ACC112 (cell line): Measurements from ENCODE around the gene S100A9.

Source experiments
- H2AFZ ChIP-seq: fragments of 200-600 bp; sonication (generic); one replicate; pipeline ENCODE4 v1.6.0; 2017; ENCODE audit warnings: antibody characterized with exemption, low read length; ENCODE audit not compliant: unreplicated experiment
- H3K27ac ChIP-seq: fragments of 200-600 bp; sonication (generic); 2 replicates; pipeline ENCODE4 v1.5.1; 2014; ENCODE audit warnings: low read depth, mild to moderate bottlenecking, antibody characterized with exemption, low read length, moderate library complexity
- H3K27me3 ChIP-seq: fragments of 200-600 bp; sonication (generic); 2 replicates; pipeline ENCODE4 v1.6.1; 2014; ENCODE audit warnings: mild to moderate bottlenecking, antibody characterized with exemption, low read length, moderate library complexity, mixed read lengths; ENCODE audit not compliant: insufficient read depth
- H3K36me3 ChIP-seq: fragments of 200-600 bp; sonication (generic); 2 replicates; pipeline ENCODE4 v1.6.1; 2016; ENCODE audit warnings: mild to moderate bottlenecking, antibody characterized with exemption, low read length, moderate library complexity, mixed read lengths; ENCODE audit not compliant: insufficient read depth
- H3K4me1 ChIP-seq: fragments of 200-600 bp; sonication (generic); one replicate; pipeline ENCODE4 v1.6.1; 2016; ENCODE audit warnings: low read length, mixed read lengths; ENCODE audit not compliant: insufficient read depth, unreplicated experiment, control insufficient read depth
- H3K4me3 ChIP-seq: fragments of 200-600 bp; sonication (generic); 2 replicates; pipeline ENCODE4 v1.5.1; 2014; ENCODE audit warnings: mild to moderate bottlenecking, low read depth, low read length
- H3K79me2 ChIP-seq: fragments of 200-600 bp; sonication (generic); one replicate; pipeline ENCODE4 v1.6.0; 2016; ENCODE audit warnings: low read length; ENCODE audit not compliant: control insufficient read depth, unreplicated experiment, insufficient read depth

S100A9 gene

DNA sequence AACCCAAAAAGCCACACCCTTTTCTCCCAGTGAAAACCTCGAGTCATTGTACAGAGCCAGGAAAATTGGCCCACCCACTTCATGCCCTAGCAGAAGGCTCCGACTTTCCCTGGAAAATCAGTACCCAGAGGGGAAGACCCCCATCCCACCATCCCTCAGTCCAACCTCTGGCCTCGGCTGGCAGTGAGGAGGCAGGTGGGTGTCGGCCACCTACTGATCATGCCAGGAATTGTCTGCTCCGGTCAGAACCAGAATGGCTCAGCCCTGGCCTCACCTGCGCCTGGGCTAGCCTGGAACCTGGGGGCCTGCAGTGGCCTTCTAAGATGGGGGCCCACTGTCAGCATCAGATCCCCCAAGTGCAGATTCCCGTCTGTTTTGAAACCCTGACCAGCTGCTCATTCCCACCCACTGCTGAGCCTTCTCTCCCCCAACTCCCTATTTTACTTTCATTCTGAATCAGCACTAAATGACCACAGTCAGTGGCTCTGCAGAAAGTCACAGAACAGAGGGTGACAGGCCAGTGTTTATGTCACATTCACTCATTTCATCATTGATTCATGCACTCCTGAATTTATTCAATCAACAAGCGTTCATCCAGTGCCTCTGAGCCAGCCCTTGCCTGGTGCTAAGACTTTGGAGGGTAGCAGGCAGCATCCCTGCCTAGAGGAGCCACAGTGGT lies 3.0 kb upstream of the S100A9 start:
- no peak overlapping the region for H2AFZ ChIP-seq

DNA sequence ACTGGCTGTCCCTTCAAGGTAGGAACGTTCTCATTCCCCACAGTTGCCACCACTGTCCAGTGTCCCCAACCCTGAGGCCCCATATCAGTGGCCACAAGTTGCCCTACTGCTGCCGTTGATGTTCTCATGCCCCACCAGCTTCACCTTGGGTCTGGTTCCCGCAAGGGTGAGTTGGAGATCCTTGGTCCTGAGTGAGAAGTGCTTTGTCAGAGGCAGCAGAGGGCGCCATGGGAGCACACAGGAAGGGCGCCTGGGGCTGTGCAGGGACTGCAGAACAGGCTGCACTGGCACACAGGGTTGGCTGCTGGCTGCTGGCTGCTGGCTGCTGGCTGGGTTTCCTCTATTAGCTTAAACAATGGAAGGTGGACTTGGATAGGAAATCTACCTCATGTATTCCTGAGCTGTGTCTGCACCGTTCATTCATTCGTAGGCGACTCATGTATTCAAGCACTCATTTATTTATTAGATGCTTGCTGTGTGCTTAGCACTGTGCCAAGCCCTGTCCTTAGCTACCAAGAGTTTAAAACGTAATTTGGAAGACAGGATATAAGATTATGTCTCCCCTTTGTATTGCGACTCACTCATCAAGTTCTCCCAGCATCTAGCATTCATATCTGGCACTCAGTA lies 2.1 kb upstream of the S100A9 start:
- Histone ChIP-seq H3K79me2 (no peaks in the 10 kb centered on the region), H3K4me3 (no peak overlapping the region), H3K36me3 (no peaks in the 10 kb centered on the region), H3K4me1 (no peaks in the 10 kb centered on the region), H3K27me3 (peaks cover 50% of the 10 kb centered on the region), H3K27ac (no peak overlapping the region), H2AFZ (no peak overlapping the region)

More for the DNA sequence above, 3.0 kb upstream of the S100A9 start:
- Histone ChIP-seq H3K4me3 (no peak overlapping the region), H3K36me3 (no peaks in the 10 kb centered on the region), H3K4me1 (no peaks in the 10 kb centered on the region), H3K27me3 (peaks cover 49% of the 10 kb centered on the region), H3K79me2 (no peaks in the 10 kb centered on the region), H3K27ac (no peak overlapping the region)

DNA sequence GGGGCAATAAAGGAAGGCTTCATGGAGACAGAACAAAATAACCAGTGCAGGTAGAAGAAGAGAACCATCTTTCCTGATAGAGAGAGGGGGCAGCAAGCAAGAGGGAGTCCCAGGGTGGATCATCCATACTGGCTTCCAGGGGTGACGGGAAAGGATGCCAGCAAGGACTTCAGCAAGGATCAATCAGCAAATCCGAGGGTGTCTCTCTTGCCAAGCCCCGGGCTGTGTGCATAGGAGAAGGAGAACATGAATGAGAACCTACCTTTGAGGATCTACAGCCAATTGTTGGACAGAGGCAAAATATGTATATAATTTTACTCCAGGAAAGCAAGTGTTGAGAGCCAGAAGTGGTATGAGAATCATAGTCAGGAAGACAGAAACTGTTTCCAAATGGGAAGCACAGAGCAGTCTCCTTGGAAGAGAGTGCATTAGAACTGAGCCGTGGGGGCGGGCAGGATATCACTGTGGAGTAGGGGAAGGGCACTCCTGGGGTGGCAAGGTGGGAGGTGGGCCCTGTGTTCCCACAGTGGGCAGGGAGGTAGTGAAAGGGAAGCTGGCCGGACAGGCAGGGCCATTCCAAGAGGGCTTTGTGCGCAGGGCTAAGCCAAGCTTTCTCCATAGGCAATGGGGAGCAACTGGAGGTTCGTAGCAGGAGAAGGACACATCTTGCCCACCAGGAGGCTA lies 1.1 kb upstream of the S100A9 start:
- Histone ChIP-seq H3K4me1 (no peaks in the 10 kb centered on the region), H2AFZ (no peak overlapping the region), H3K27ac (no peak overlapping the region), H3K4me3 (no peak overlapping the region), H3K27me3 (peaks cover 43% of the 10 kb centered on the region), H3K36me3 (no peaks in the 10 kb centered on the region), H3K79me2 (no peaks in the 10 kb centered on the region)

DNA sequence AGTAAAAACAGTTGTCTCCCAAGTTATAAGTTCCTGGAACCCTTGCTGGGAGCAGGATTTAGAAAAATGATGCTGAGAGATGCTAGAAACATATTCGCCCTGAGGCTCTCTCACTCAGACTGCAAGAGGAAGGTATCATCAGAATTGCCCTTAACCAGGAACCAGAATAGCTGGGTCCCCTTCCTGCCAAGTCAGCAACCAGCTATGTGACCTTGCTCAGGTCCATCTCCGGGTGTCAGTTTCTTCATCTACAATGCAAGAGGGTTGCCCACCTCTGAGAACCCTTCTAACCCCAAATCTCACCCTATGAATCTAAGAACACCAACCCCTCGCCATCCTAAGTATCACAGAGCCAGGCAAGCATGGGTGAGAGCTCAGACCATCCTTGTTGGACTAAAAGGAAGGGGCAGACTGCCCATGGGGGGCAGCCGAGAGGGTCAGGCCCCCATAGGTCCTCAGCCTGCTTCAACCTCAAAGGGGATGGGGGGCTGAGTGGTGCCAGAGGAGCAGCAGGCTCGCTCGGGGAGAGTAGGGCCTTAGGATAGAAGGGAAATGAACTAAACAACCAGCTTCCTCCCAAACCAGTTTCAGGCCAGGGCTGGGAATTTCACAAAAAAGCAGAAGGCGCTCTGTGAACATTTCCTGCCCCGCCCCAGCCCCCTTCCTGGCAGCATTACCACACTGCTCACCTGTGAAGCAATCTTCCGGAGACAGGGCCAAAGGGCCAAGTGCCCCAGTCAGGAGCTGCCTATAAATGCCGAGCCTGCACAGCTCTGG lies 390 bp upstream of the S100A9 start:
- Histone ChIP-seq H3K4me1 (no peaks in the 10 kb centered on the region), H3K36me3 (no peaks in the 10 kb centered on the region), H3K79me2 (no peaks in the 10 kb centered on the region), H3K27me3 (peaks cover 41% of the 10 kb centered on the region), H3K4me3 (no peak overlapping the region), H3K27ac (no peak overlapping the region), H2AFZ (no peak overlapping the region)

DNA sequence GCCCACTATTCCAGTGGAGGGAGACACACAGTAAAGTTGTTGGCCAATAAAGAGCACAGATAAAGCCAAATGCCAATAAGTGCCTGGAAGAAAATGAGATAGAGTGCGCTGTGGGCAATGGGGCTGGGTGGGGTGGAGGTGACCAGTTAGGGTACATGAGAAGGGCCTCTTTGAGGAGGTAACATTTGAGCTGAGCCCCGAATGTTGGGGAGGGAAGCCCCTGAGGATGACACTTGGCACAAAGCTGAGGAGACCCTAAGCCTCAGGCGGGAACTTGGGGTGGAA lies 979 bp downstream of the S100A9 start:
- Histone ChIP-seq H3K4me3 (no peak overlapping the region), H3K27me3 (peaks cover 53% of the 10 kb centered on the region), H2AFZ (no peak overlapping the region), H3K79me2 (no peaks in the 10 kb centered on the region), H3K27ac (no peak overlapping the region), H3K4me1 (no peaks in the 10 kb centered on the region), H3K36me3 (no peaks in the 10 kb centered on the region)

DNA sequence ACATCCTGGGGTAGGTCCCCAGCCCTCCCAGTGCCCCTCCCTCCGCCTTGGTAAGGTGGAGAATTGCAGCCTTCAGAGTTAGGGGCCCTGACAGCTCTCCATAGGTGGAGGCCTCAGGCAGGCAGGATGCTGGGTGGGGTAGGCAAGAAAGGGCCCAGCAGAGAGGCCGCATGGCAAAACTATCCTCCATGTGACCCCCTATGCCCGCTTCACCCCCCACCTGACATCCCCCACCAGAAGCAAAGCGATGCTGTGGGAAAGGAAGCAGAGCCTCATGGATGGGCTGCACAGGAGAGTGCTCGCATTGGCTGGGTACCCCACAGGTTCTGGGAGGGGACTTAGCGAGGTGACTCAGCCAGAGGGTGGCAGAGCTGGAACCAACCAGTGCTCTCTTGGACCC lies 1.6 kb downstream of the S100A9 start:
- H3K27me3 ChIP-seq: peaks cover 59% of the 10 kb centered on the region
- H3K4me3 ChIP-seq: no peak overlapping the region
- no peak overlapping the region for H2AFZ ChIP-seq
- H3K36me3 ChIP-seq: no peaks in the 10 kb centered on the region
- no peaks in the 10 kb centered on the region for H3K79me2 ChIP-seq
- H3K27ac ChIP-seq: no peak overlapping the region
- no peaks in the 10 kb centered on the region for H3K4me1 ChIP-seq

DNA sequence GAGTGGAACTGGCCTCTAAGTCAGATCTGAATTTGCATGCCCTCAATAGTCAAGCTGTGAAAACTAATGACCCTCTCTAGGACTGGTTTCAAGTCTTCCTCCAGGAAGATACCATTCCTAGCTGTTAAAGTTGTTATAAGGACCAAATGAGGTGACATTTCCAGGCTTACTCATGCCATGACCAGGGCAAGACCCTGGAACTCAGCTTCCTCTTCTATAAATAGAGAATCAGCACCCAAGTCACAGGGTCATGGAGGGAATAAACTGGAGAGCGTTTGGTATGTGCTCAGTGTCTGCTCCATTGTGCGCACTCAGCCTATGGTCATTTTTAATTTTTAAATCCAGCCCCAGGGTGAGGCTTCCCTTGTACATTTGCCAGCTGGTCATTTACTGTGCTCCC lies 2.5 kb downstream of the S100A9 start:
- Histone ChIP-seq H3K79me2 (no peaks in the 10 kb centered on the region), H3K27me3 (peaks cover 68% of the 10 kb centered on the region), H3K4me1 (no peaks in the 10 kb centered on the region), H2AFZ (no peak overlapping the region), H3K27ac (no peak overlapping the region), H3K4me3 (no peak overlapping the region), H3K36me3 (no peaks in the 10 kb centered on the region)

DNA sequence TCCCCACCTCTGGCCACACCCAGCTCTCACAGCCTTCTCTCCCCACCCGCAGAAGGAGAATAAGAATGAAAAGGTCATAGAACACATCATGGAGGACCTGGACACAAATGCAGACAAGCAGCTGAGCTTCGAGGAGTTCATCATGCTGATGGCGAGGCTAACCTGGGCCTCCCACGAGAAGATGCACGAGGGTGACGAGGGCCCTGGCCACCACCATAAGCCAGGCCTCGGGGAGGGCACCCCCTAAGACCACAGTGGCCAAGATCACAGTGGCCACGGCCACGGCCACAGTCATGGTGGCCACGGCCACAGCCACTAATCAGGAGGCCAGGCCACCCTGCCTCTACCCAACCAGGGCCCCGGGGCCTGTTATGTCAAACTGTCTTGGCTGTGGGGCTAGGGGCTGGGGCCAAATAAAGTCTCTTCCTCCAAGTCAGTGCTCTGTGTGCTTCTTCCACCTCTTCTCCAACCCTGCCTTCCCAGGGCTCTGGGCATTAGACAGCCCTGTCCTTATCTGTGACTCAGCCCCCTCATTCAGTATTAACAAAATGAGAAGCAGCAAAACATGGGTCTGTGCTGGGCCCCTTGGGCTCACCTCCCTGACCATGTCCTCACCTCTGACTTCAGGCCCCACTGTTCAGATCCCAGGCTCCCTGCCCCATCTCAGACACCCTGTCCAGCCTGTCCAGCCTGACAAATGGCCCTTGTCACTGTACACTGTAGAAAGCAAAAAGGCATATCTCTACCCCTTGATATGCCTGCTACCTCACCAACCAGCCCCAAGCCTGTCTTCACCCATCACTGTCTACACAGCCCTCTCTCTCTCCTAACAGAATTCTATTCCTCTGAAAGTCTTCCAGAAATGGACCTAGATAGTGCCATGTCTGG lies 3.2 kb downstream of the S100A9 start:
- H3K27me3 ChIP-seq: peaks cover 73% of the 10 kb centered on the region
- no peak overlapping the region for H3K4me3 ChIP-seq
- no peak overlapping the region for H2AFZ ChIP-seq
- no peaks in the 10 kb centered on the region for H3K4me1 ChIP-seq
- H3K36me3 ChIP-seq: no peaks in the 10 kb centered on the region
- H3K27ac ChIP-seq: no peak overlapping the region
- H3K79me2 ChIP-seq: no peaks in the 10 kb centered on the region

DNA sequence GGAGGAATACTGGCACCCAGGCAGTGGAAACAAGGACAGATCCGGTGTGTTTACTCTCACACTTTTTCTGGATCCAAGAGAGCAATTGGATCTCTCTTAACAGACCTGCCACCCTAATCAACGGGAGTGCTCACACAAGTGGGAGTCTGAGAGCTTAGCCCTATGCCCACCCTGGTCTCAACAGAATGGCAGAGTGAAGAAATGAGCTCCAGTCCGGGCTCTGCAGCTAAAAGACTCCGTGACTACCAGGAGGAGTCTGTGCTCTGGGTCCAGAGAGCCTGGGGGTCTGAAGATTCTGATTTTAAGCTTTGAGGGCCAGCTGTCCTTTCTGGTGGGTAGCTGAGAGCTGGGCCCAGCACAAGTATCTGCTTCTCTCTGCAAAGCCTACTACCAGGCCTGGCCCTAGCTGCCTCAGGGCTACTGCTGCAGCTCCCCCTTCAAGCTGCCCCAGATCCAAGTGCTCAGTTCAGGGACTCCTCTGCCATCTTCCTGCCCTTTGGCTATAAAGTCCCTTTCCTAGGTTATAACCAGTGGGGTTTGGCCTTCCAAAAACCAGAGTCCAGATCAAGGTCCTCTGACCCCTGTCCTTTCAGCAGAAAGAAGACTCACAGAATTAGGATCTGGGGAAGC lies 3.9 kb downstream of the S100A9 start:
- H3K79me2 ChIP-seq: no peaks in the 10 kb centered on the region
- no peaks in the 10 kb centered on the region for H3K36me3 ChIP-seq
- no peaks in the 10 kb centered on the region for H3K4me1 ChIP-seq
- no peak overlapping the region for H3K4me3 ChIP-seq
- peaks cover 73% of the 10 kb centered on the region for H3K27me3 ChIP-seq
- H2AFZ ChIP-seq: no peak overlapping the region
- no peak overlapping the region for H3K27ac ChIP-seq
